GF-D8 (cell line): ENCODE measurements around the gene KIF23.
"Not testable (repeated sequence)": the region's sequence is repeated elsewhere in the genome, so short reads cannot be mapped to it uniquely, and the experiment has no call there.

Source experiments
- DNase-seq: peaks from one replicate; lab custom pipeline; 2025; lab: John Stamatoyannopoulos, UW

KIF23 gene

DNA sequence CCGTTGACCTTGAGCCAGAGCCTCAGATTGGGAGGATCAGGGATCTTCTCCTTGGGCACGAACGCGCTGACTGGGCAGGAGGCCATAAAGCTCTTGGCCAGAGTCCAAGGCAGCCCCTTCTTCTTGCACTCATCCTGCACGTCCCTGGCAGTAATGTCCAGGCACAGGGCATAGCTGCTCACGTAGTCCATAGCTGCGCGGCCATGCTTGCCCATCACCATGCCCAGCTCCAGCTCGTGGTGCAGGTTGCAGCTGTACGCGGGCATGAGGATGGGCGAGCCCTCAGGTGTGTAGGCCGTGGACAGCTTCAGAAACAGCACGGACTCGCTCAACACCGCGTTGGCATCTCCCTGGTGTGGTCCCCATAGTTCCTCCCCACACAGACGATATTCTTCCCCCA lies 20.5 kb downstream of the KIF23 start:
- DNase-seq: no peak

- DNase-seq: no peak
Observed at GRCh38 chr15:69435985-69436384, 21.8 kb downstream of the KIF23 start.

GRCh38 chr15:69436951-69437350 lies 22.8 kb downstream of the KIF23 start:
- DNase-seq: no peak

DNA sequence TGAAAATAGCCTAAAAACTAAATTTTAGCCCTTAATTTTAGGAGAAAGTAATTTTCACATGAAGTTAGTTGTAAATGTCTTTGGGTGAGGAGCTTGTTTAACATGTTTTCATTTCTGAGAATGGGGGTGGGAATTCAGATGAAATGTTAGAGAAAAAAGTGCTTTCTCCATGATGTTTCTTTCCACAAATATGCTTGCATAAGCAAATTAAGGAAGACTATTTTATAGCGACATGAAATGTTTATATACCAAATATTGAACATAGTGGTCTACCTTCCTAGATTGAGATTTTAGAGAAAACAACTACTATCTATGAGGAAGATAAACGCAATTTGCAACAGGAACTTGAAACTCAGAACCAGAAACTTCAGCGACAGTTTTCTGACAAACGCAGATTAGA lies 25.5 kb downstream of the KIF23 start:
- no peak for DNase-seq

DNA sequence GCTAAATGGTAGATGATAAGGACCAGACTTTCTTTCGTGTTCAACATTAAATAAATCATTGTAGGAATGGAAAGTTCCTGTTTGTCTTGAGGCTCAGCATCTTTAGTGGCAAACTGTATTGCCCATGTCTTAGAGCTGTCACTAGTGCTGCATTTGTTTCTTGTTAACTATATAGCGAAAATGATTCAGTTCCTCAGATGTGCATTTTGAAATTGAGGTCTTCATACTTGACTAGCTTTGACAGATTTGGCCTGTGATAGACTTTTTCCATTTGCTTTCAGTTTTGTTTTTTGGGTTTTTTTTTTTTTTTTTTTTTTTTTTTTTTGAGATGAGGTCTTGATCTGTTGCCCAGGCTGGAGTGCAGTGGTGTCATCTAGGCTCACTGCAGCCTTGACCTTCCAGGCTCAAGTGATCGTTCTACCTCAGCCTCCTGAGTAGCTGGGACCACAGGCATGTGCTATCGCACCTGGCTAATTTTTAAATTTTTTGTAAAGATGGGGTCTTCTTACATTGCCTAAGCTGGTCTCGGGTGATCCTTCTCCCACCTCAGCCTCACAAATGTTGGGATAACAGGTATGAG lies 29.0 kb downstream of the KIF23 start:
- no peak for DNase-seq

DNA sequence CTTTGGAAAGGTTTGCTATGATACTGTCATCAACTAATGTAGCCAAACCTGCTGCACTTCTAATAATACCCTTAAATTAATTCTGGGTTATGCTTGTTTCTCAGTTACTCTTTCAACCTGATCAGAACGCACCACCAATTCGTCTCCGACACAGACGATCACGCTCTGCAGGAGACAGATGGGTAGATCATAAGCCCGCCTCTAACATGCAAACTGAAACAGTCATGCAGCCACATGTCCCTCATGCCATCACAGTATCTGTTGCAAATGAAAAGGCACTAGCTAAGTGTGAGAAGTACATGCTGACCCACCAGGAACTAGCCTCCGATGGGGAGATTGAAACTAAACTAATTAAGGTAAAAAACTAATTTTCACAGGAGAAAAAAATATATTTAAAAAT lies 30.5 kb downstream of the KIF23 start:
- DNase-seq: no peak

GRCh38 chr15:69446953-69447352 lies 32.8 kb downstream of the KIF23 start:
- no peak for DNase-seq

DNA sequence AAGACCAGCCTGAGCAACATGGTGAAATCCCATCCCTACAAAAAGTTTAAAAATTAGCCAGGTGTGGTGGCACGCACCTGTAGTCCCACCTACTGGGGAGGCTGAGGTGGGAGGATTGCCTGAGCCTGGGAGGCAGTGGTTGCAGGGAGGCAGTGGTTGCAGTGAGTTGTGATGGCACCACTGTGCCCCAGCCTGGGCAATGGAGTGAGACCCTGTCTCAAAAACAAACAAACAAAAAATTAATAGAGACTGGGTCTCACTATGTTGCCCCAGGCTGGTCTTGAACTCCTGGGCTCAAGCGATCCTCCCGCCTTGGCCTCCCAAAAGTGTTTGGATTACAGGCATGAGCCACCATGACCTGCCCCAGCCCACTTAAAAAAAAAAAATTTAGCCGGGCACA lies 36.1 kb downstream of the KIF23 start:
- DNase-seq: not testable (repeated sequence)

GRCh38 chr15:69450968-69451695 lies 37.0 kb downstream of the KIF23 start:
- no peak for DNase-seq

DNA sequence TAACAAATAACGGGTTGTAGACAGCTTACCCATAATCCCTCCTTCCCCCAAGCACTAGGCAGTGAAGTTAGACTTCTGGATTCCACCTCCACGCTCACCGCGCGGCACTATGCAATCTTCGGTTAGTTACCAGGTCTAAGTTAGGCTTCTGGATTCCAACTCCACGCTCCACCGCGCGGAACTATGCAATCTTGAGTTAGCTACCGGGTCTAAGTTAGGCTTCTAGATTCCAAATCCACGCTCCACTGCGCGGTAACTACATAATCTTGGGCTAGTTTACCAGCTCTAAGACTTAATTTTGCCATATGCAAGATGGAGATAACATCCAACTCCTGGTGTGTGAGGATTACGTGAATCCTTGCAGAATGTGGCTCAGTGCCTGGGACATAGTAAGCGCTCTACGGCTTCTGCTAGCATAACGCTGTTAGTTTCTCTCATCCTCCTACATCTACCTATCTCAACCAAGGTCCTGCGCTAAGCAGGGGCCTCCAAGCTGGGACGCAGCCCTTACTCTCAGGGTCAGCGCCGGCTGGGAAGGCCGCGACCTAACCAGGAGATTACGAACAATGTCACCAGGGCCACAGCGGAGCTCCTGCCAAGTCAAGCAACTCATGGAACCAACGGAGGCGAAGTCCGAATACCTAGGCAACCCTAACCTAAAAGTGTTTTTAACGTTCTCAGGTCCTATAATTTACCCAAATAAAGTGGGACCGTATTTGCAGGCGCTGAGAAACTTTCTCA lies 38.0 kb downstream of the KIF23 start:
- DNase-seq: peak; percentile 80

GRCh38 chr15:69452692-69453521 lies 38.8 kb downstream of the KIF23 start, which contains the start of gene RPLP1:
Gene RPLP1, plus strand, starts transcription at chr15:69452818. Its CDS starts 131 bp downstream, at chr15:69452949.
- DNase-seq: peak; percentile 89

DNA sequence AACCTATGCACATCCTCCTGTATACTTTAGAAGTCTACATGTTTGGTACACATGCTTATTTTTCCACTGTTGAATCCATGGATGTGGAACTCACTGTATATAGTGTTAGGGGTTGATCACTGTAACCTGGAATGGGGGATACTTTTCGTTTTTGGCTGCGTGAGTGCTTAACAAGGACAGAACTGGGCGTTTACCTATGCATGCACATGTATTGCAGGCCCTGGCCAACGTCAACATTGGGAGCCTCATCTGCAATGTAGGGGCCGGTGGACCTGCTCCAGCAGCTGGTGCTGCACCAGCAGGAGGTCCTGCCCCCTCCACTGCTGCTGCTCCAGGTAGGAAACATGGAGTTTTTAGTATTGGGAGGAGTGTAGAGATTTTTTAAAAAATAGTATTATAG lies 40.8 kb downstream of the KIF23 start:
- DNase-seq: no peak

DNA sequence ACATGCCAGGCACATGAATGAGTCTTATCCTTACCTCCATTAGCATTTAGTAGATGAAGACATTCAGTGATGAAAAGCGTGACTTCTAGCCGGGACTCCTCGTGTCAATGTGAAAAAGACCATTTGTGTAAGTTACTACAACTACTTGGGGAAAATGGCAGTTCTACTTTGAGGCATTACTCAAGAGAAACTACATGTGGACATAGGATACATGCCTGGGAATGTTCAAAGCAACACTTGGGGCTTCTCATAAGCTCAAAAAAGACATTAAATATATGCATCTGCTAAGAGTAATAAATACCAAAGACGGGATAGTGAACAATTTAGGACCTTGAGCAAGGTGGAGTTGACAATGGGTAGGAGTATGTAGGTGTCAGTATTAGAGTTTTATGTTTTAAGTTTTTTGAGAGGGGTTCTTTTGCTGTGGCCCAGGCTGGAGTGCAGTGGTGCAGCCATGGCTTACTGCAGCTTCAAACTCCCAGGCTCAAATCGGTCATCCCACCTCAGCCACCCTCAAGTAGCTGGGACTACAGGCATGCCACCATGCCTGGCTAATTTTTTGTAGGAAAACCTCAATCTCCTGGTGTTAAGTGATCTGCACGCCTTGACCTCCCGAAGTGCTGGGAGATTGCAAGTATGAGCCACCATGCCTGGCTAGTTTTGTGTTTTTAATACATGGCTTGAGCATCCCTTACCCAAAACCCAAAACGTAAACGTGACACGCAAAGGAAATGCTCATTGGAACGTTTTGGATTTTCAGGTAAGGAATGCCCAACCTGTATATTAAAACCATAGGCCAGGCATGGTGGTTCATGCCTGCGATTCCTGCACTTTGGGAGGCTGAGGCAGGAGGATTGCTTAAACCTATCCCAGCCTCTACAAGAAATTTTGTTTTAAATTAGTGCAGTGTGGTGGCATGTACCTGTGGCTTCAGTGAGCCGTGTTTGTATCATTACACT lies 42.3 kb downstream of the KIF23 start:
- no peak for DNase-seq

- no peak for DNase-seq
Observed at GRCh38 chr15:69457304-69458280, 43.4 kb downstream of the KIF23 start.

DNA sequence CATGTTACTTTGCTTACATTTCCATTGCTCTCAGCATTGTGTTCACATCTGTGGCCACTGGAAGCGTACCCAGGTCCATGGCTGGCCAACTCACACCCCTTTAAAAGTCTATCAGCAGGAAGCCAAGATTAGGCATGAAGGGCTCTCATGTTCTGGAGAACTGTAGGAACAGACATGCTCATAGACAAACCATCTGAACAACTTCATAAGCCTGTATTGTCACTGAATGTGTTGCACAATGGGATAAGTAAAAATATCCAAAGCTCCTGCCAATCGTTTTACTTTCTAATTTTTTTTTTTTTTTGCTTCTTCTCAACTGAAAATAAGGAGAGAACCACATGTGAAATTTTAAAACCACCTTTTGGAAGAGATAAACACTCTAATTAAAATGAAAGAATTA lies 44.9 kb downstream of the KIF23 start:
- DNase-seq: no peak

GRCh38 chr15:69460481-69460880 lies 46.3 kb downstream of the KIF23 start:
- no peak for DNase-seq

DNA sequence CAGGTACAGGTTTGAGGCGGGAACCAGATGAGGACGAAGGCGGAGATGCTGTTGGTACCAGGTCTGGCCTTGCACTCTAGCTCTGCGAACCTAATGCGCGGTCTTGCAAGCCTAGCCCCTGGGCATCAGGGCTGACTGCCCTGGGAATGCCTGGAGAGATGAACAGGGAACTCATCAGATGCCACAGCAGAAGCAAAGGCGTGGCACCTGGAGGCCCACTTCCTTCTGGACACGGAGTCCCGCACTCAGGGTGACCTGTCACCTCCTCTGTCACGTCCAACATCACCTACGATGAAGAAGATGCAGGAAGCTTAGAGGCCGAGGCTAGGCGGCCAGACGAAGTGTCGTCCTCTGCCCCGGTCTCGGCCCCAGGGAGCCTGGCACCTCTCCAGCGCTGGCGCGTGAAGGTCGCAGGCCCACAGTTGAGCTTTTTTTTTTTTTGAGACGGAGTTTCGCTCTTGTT lies 47.9 kb downstream of the KIF23 start:
- DNase-seq: no peak

GRCh38 chr15:69462493-69463181 lies 48.5 kb downstream of the KIF23 start:
- peak; percentile 85 for DNase-seq

GRCh38 chr15:69463182-69463756 lies 49.1 kb downstream of the KIF23 start:
- DNase-seq: no peak
